Esophagus muscularis mucosa (tissue), 4 donors: Measurements from ENCODE around the gene CHRNA4. TPM values are rescaled to one million over a fixed set of nuclear protein-coding genes. Genes with fewer than 3 reads are reported as not detected.

Experiments used
- DNase-seq: peaks from one replicate; pipeline ENCODE4 v3.0.0-alpha.2; 2017; ENCODE audit errors: extremely low spot score
- H3K27ac ChIP-seq, 4 donors: fragments of 200-600 bp; sonication (generic); replicated peaks in 1 of 4; 1 replicate in 3 of 4; 2 replicates in 1 of 4; pipeline ENCODE4 v1.5.1; 2016 to 2019; ENCODE audit warnings: mild to moderate bottlenecking in 1 of 4
- H3K27me3 ChIP-seq, 4 donors: fragments of 200-600 bp; sonication (generic); one replicate each; pipeline versions ENCODE4 v1.5.1 to v1.6.0; 2016 to 2019
- H3K36me3 ChIP-seq, 4 donors: fragments of 200-600 bp; sonication (generic); one replicate each; pipeline ENCODE4 v1.5.1; 2016 to 2019
- H3K4me1 ChIP-seq, 4 donors: fragments of 200-600 bp; sonication (generic); one replicate each; pipeline ENCODE4 v1.5.1; 2016 to 2019
- H3K4me3 ChIP-seq, 4 donors: fragments of 200-600 bp; sonication (generic); 1 replicate in 2 of 4; 2 replicates in 2 of 4; pipeline ENCODE4 v1.5.1; 2016 to 2019; ENCODE audit warnings: mild to moderate bottlenecking in 4 of 4, moderate library complexity in 1 of 4
- H3K9me3 ChIP-seq, 4 donors: fragments of 200-600 bp; sonication (generic); 1 replicate in 3 of 4; 2 replicates in 1 of 4; pipeline ENCODE4 v1.5.1; 2016 to 2019
- EP300 ChIP-seq: sonication (generic); formaldehyde crosslinking; IDR thresholded peaks from one replicate; pipeline ENCODE4 v1.6.1; 2017; ENCODE audit warnings: antibody characterized with exemption
- POLR2A ChIP-seq: fragments of 450-650 bp; IDR thresholded peaks from one replicate; pipeline ENCODE4 v1.6.1; 2017; ENCODE audit warnings: antibody characterized with exemption, moderate library complexity, mild to moderate bottlenecking, low read depth
- POLR2AphosphoS5 ChIP-seq, 2 donors: sonication (generic); formaldehyde crosslinking; IDR thresholded peaks; one replicate each; pipeline ENCODE4 v1.6.1; 2017; ENCODE audit warnings: antibody characterized with exemption in 2 of 2
- WGBS: methylation state at CpG from one replicate; pipeline ENCODE4 v1.1.5; 2018; 5-methylcytosine and 5-hydroxymethylcytosine counted together
- intact Hi-C: fragments of 100-400 bp; cut with DNase I; formaldehyde crosslinking; loops from one replicate; pipeline ENCODE4 v1.15.1; 2023
- total RNA-seq, 4 donors: library from RNA; depleted of rRNA; stranded (reverse); fragments of >200 nt; gene quantifications; one replicate each; pipeline versions ENCODE4 v1.1.0 to v1.2.1, GENCODE V29; 2016
- TF ChIP-seq, protein P1 (sequence below), 3 experiments: fragments of 200-600 bp in 2 of 3; fragments of 450-650 bp in 1 of 3; sonication (generic) in 2 of 3; IDR thresholded peaks; one replicate each; pipeline ENCODE4 v1.5.1; 2017 to 2019; ENCODE audit warnings: antibody characterized with exemption in 3 of 3, mild to moderate bottlenecking in 2 of 3, moderate library complexity in 1 of 3

Gene CHRNA4
- total RNA-seq, 4 donors from 2014 or later: not detected

DNA sequence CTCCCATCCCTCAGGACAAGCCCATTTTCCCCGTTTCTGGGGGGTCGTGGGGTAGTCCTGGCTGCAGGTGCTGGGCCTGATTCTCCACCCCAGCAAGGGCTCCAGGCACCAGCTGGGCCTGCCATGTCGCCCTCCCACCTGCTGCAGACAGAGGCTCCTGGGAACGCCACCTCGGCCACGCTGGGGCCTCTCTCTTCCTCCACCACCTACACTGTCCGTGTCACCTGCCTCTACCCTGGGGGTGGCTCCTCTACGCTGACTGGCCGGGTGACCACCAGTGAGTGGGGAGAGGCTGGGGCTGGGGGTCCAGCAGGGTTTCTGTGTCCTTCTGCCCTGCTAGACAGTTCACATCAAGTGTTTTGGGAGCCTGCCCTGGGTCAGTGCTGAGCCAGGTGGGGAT is 48.9 kb downstream of the CHRNA4 start:
- H3K36me3 ChIP-seq: no peaks in the 10 kb centered on the region
- intact Hi-C loops: no loop called here
- H3K4me3 ChIP-seq: no peak overlapping the region
- TF ChIP-seq POLR2AphosphoS5 (IDR thresholded peaks at IDR 0.05): no peak
- TF ChIP-seq, protein P1, sequence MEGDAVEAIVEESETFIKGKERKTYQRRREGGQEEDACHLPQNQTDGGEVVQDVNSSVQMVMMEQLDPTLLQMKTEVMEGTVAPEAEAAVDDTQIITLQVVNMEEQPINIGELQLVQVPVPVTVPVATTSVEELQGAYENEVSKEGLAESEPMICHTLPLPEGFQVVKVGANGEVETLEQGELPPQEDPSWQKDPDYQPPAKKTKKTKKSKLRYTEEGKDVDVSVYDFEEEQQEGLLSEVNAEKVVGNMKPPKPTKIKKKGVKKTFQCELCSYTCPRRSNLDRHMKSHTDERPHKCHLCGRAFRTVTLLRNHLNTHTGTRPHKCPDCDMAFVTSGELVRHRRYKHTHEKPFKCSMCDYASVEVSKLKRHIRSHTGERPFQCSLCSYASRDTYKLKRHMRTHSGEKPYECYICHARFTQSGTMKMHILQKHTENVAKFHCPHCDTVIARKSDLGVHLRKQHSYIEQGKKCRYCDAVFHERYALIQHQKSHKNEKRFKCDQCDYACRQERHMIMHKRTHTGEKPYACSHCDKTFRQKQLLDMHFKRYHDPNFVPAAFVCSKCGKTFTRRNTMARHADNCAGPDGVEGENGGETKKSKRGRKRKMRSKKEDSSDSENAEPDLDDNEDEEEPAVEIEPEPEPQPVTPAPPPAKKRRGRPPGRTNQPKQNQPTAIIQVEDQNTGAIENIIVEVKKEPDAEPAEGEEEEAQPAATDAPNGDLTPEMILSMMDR (IDR thresholded peaks at IDR 0.05): no peak
- TF ChIP-seq POLR2A: no peak
- TF ChIP-seq EP300: no peak
- H3K4me1 ChIP-seq: peaks cover 0 to 20% (median 14%) of the 10 kb centered on the region in 4 donors
- 59% methylated on average over 8 of the region's 9 CpGs for WGBS
- H3K27me3 ChIP-seq: peaks cover 0 to 76% (median 15%) of the 10 kb centered on the region in 4 donors
- no peak for DNase-seq
- no peaks in the 10 kb centered on the region for H3K9me3 ChIP-seq
- no peak overlapping the region for H3K27ac ChIP-seq

- Histone ChIP-seq H3K36me3 (no peaks in the 10 kb centered on the region), H3K27me3 (peaks cover 0 to 80% (median 18%) of the 10 kb centered on the region in 4 donors), H3K9me3 (no peaks in the 10 kb centered on the region), H3K27ac (no peak overlapping the region), H3K4me3 (no peak overlapping the region), H3K4me1 (peaks cover 0 to 20% (median 14%) of the 10 kb centered on the region in 4 donors)
- DNase-seq: no peak
- 67% methylated on average over 11 of the region's 18 CpGs for WGBS
- intact Hi-C loops: no loop called here
- no peak for TF ChIP-seq POLR2A
- TF ChIP-seq POLR2AphosphoS5 (IDR thresholded peaks at IDR 0.05): no peak
- TF ChIP-seq EP300: no peak
- TF ChIP-seq, protein P1 (IDR thresholded peaks at IDR 0.05): no peak
Measured at GRCh38 chr20:63311833-63312243, 49.3 kb downstream of the CHRNA4 start.

DNA sequence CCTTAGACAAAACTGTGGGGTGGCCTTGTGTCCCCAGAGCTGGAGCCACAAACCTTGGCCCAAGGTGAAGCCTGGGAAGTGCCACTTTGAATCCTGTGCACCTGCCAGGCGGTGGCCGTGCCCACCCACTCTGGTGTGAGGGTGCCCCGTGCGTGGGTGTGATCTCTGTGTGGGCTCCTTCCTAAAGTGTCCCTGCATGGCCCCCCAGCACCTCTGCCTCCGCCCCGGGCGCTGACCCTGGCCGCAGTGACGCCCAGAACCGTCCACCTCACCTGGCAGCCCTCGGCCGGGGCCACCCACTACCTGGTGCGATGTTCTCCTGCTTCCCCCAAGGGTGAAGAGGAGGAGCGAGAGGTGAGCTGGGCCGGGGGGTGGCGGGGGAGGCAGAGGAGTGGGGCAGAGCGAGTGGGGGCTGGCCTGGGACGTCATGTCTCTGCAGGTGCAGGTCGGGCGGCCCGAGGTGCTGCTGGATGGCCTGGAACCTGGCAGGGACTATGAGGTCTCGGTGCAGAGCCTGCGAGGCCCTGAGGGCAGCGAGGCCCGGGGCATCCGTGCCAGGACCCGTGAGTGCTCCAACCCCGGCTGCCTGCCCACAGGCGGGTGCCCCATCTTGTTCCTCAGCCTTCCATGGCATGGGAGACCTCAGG is 49.8 kb downstream of the CHRNA4 start:
- intact Hi-C loops: no loop called here
- Histone ChIP-seq H3K27ac (no peak overlapping the region), H3K4me3 (no peak overlapping the region), H3K9me3 (no peaks in the 10 kb centered on the region), H3K27me3 (peaks cover 0 to 82% (median 22%) of the 10 kb centered on the region in 4 donors), H3K36me3 (no peaks in the 10 kb centered on the region), H3K4me1 (peaks cover 0 to 20% (median 14%) of the 10 kb centered on the region in 4 donors)
- TF ChIP-seq POLR2AphosphoS5 (IDR thresholded peaks at IDR 0.05): no peak
- no peak for TF ChIP-seq EP300
- TF ChIP-seq, protein P1 (IDR thresholded peaks at IDR 0.05): no peak
- TF ChIP-seq POLR2A: no peak
- 84% methylated on average over 14 of the region's 29 CpGs for WGBS
- no peak for DNase-seq

- intact Hi-C loops: no loop called here
- H3K4me1 ChIP-seq: peaks cover 0 to 20% (median 14%) of the 10 kb centered on the region in 4 donors
- DNase-seq: no peak
- H3K9me3 ChIP-seq: no peaks in the 10 kb centered on the region
- no peak overlapping the region for H3K4me3 ChIP-seq
- WGBS: 72% methylated on average over 17 of the region's 20 CpGs
- H3K27me3 ChIP-seq: peaks cover 0 to 82% (median 27%) of the 10 kb centered on the region in 4 donors
- H3K36me3 ChIP-seq: no peaks in the 10 kb centered on the region
- no peak overlapping the region for H3K27ac ChIP-seq
- TF ChIP-seq, protein P1 (IDR thresholded peaks at IDR 0.05): no peak
- TF ChIP-seq POLR2A: no peak
- TF ChIP-seq EP300: no peak
- no peak for TF ChIP-seq POLR2AphosphoS5 (IDR thresholded peaks at IDR 0.05)
Measured at GRCh38 chr20:63310265-63310991, 50.7 kb downstream of the CHRNA4 start.
